Urothelium cell line (cell line): ENCODE results near the gene NRCAM.
"Not testable (repeated sequence)": the region's sequence is repeated elsewhere in the genome, so short reads cannot be mapped to it uniquely, and the experiment has no call there.

Experiments
- DNase-seq: peaks from one replicate; pipeline ENCODE4 v3.0.0; 2011; ENCODE audit warnings: low spot score, mixed read lengths
- FAIRE-seq: peaks from 2 replicates; lab custom pipeline; 2011; peaks lifted over from hg19 to GRCh38; lab: Jason Lieb, UNC

NRCAM gene

DNA sequence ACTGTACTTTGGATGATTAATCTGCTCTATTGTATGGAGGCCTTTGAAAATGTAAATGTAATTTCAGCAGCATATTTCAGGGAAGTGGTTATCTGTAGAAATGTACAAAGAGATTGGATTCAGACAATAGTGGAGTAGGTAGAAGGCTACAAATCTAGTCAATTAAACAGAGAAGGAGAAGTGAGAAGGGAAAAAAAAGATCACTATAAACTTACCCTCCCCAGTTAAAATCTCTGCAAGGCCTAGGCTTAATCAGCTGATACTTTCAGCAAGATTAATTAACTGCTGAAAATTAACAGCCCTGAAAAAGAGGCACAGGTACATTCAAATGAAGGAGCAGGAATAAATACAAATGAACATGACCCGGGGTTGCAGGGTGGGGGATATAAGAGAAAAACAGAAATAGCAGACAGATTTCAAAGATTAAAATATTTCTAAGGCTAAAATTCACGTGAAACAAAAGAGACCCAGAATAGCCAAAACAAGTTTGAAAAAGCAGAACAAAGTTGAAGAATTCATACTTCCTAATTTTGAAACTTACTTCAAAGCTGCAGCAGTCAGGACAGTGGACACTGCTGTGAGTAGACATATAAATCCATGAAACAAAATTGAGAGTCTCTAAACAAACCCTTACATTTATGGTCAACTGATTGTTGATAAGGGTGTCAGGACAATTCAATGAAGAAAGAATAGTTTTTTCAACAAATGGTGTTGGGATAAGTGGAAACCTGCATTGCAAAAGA, 96.0 kb downstream of the NRCAM start:
- no peak for DNase-seq
- no peak for FAIRE-seq

DNA sequence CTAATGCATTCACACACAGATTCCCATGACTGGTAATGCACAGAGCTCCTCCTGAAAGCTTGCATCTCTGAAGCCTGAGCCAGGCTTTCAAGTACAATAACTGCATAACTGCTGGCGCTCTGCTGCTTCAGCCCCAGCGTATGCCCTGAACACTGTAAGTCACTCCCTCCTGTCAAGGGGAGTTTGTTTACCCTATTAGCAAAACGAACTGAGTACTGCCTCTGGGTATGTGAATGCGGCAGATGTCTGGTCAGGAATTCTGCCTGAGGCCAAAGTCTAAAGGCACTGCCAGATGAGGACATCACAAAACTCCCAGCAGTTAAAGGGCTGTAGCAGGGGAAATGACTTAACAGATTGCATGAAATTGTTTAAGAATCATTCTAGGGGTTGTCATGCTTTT, 97.7 kb downstream of the NRCAM start:
- DNase-seq (no peak), FAIRE-seq (no peak)

DNA sequence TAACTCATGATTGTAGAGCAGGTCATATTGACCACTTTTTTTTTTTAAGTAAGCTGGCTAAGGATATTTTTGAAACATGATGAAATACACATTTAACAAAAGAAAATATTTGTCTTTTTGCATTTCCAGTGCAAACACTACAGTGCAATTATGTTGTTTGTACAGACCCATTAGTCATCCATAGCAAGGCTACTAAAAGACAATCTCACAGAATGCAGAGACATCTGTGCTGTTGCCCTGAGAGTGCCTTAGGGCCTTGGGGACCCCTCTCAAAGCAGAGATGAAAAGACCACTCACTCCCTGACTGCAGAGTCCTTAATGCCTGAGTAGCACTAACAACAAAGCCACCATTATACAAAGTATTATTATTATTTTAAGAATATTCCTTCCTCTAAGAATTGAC, 104.5 kb downstream of the NRCAM start:
- DNase-seq (no peak), FAIRE-seq (no peak)

DNA sequence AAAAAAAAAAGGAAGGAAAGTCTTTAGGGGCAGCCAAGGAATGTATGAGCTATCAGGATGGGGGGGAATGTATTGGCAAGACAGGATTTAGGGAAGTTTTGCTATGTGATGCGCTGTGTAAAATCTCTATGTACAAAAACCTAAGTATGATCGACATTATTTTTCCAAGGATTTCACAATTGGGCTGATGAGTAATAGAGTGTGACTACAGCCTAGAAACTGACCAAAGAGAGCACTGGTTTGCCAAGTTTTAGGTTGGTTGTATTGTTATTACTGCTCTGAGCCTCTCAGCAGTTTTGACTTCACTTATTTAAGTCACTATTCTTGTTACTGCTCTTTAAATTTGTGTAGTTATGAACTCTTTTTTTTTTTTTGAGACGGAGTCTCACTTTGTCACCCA, 107.3 kb downstream of the NRCAM start:
- no peak for DNase-seq
- no peak for FAIRE-seq

DNA sequence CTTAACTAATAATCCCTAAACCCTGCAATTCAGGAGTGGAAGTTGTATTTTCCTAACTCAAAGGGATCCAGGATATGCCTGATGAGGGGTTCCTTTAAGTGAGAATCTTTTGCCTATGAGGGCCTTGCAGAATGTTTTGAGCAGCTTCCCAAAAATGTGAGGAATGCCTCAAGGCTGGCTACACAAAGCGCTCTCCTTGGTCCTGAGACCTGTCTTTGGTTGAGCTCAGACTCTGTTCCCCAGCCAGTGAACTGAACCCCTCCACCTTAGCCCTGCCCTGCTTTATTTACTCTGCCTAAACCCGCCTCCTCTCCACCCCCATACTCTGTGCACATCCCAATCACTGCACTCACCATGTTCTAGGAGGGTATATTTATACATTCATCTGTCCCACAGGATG, 108.6 kb downstream of the NRCAM start:
- FAIRE-seq (no peak), DNase-seq (peak; percentile 71)

DNA sequence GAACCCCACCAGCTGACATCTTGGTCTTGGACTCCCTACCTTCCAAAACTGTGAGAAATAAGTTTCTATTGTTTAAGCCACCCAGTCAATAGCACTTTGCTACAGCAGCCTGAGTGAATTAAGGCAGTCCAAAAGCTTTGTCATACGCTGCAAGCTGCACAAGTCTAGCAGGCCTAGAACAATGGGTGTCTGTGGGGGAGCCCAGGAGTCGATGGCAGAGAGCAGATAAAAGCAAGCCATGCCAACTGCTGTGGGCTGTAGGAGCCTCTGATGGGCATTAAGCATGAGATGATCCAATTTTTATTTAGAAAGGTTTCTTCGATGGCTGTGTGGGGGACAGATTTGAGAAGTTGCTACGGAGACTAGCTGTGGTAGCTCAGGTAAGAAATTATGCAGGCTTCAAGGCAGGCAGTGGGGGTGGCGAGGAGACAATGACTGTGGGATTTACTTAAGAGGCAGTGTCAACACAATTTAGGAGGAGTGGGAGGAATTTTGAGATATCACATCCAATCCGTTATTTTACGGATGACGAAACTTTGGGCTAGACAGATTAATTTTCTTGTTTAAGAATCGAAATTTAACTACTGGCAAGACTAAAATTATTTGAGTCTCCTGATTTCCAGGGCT, 110.4 kb downstream of the NRCAM start:
- FAIRE-seq (no peak), DNase-seq (no peak)

DNA sequence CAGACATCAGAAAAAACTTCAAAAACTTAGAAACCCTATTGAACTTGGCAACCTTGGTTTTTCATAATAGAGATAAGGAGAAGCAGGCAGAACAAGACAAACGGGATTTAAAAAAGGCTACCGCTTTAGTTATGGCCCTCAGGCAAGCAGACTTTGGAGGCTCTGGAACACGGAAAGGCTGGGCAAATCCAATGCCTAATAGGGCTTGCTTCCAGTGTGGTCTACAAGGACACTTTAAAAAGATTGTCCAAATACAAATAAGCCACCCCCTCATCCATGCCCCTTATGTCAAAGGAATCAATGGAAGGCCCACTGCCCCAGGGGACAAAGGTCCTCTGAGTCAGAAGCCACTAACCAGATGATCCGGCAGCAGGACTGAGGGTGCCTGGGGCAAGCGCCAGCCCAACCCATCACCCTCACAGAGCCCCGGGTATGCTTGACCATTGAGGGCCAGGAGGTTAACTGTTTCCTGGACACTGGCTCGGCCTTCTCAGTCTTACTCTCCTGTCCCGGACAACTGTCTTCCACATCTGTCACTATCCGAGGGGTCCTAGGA, 115.3 kb downstream of the NRCAM start:
- FAIRE-seq (no peak), DNase-seq (no peak)

DNA sequence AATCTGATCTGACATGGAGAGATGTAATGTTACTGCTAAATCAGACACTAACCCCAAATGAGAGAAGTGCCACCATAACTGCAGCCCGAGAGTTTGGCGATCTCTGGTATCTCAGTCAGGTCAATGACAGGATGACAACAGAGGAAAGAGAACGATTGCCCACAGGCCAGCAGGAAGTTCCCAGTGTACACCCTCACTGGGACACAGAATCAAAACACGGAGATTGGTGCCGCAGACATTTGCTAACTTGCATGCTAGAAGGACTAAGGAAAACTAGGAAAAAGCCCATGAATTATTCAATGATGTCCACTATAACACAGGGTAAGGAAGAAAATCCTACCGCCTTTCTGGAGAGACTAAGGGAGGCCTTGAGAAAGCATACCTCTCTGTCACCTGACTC, 115.8 kb downstream of the NRCAM start:
- not testable (repeated sequence) for DNase-seq, FAIRE-seq

DNA sequence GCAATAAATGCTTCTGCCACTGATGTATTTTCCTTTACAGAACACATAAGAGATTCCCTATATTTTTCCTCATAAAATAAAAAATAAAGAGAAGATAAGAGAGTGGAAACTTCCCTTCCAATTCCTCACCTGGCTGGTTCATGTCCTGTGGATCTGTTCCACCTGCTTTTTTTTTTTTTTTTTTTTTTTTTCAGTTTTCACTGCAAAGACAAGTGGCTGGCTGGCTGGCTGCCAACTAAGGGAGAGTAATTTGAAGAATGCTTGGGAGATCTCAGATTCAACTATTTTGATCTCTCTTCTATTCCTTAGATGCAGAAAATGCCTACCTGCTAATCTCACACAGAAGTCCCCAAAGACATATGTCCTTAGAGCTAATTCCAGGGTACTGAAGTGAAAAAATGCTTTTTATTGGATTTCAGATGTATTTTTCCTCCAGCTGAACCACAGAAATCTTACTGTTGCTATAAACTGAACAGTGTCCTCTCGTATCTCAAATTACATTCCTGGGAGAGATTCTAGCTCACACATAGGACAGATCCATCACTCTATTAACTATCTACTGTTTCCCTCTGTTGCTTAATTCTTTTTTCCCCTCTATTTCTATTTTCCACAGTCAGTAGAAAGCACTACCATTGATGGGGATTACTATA, 120.8 kb downstream of the NRCAM start:
- no peak for FAIRE-seq
- DNase-seq, result peak; percentile 38

DNA sequence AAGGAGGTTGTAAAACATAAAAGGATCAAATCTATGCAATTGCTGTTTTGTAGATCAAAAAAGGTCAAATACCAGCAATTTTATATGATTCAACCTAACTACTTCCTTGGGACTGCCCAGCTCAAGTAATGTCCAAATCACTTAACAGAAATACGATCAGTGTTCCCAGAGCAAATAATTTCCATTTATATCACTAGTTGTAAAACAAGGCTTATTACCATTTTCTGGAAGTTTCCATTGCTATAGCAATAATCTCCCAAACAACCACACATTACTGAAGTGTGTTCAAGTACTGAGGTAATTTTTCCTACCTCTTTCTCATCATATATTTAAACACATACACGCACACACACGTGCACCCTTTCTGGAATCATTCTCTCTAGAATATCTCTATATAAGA, 123.3 kb downstream of the NRCAM start:
- no peak for DNase-seq
- FAIRE-seq, result no peak

DNA sequence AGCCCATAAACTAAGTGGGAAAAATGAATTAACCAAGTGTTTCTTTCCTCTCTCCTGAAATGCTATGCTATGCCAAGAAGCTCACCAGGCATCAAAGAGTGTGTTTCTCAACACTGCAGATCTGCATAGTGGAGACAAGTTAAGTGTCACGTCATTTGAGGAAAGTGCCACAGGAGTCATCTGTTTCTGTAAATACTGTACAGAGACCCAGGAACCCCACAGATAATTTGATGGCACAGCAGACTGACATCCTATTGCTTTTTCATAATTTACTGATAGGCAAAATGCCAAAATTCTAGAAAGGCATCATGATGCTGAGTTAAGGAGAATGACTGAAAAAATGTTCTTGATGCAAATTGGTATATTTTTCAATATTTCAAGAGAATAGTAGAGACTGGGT, 124.3 kb downstream of the NRCAM start:
- no peak for FAIRE-seq
- no peak for DNase-seq

DNA sequence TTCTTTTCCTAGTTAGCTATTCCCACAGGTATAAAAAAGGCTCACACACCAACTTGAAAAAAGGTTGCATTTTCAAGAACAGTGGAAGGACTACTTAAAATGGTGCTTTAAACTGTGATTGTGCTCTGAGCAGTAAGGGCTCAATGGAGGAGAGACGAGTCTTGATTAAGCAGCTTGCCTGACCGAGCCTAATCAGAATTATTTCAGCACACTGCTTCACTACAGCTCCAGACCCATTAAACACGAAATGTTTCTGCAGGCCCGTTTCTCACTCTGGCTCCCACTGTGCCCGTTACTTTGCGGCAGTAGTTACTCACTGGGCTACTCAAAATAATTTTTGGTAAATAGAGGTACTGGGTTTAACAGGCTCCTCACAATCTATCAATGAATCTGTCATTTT, 126.0 kb downstream of the NRCAM start:
- no peak for FAIRE-seq
- no peak for DNase-seq

DNA sequence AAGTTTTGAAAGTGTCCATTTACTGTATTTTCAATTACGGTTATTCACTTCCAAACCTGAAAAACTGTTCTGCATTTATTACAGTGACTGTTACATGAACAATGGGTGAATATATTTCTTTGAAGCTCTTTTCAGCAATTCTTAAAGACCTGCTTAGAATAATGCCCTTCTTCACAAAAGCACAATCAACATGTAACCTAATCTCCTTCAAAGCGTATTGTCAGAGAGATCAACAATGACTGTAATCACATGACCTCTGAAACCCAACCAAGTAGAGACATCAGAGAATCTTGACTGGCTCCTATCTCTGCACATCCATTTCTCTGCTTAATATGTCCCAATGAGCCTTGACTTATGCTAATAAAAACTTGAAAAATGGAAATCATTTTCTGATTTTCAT, 126.7 kb downstream of the NRCAM start:
- no peak for FAIRE-seq

DNA sequence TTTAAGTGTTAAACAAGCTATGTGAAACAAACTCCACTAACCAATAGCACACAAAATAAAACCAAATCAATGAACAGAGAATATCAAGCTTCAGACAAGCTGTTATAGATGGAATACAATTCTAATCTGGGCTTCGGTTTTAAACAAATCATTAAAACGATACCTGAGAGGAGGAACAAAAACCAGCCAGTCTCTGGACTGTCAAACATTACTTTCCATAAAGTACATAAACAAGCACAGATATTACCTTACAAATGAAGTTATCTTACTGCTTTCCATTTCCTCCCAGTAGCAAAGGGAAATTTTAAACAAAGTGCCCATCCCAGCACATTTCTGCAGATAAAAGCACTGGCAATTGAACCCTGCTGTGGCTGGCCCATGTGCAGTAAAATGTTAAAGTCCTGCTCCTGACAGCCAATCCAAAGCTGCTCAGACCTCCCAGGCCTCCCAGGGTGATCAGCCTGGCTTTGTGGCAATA, 128.0 kb downstream of the NRCAM start:
- DNase-seq, result no peak
- FAIRE-seq, result no peak

More for the DNA sequence above, 126.7 kb downstream of the NRCAM start:
- no peak for DNase-seq

DNA sequence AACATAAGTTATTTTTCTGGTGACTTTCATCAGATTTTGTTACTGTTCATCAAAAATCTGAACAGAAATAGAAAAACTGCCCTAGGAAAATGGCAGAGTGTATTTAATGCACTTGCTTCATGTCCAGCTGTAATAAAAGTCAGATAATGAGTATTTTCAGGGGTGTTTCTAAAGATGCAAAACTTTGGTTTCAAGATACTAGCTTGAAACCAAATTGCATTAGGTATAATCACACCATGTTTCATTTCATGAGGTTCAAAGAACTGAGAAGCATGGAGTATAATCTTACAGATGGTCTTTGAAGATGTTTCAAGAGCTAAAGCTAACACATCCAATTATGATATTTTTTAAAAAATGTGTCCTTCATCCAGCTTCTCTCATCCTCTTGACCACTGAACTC, 128.9 kb downstream of the NRCAM start:
- FAIRE-seq (no peak), DNase-seq (no peak)

DNA sequence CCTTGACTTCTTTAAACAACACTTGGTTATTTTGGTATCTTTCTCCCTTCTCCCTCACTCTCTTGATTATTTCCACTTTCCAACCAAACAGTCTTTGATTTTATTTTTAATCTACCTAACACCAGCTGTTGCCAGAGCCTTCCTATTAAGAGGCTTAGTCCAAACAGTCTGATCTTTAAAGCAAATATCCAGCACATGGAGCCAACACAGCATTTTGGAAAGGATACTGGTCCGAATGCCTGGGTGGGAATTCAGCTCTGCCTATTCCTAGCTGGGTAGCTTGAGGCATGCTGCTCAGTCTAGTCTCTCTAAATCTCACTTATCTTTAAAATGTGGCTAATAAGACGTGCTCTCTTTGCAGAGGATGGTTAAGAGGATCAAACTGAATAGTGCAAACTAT, 129.3 kb downstream of the NRCAM start:
- FAIRE-seq, result no peak

DNA sequence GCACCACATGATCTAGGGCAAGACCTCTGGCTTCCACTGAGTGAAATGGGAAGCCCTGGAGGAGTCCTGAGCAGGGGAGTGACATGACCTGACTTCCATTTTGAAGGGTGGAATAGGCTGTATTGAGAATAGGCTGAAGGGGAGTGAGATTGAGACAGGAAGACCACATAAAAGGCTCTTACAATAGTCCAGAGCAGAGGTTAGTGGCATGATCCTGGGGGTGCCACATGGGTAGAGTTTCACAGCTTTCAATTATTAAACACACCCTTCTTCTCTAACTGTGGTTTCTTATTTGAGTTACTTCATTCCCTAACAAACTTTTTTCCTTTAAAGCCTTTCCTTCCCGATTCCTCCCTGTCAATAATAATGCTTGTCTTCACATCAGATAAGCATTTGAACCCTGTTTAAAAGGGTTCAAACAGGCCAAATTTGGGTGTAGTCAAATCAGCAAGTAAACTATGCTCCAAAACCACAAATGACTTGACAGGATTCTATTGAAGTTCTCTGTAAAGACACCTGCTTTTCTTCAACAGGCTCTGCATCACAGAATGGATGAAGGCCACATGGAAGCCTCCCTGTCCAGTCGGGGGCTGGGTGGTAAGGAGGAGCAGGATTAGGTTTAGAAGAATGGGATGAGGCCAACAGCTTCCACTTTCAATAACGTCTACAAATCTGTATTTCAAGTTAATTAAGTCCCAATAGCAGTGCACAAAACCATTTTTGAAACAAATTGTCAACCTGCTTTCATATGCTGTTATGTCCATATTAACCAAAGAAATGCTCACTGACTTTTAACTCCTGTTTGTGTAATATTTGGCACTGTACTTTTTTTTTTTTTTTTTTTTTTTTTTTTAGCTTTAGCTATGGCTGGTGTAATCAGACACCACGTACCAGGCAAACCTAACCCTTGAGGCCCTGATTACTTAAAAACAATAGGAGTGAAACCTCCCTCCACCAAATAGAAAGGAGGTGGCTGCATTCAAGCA, 131.9 kb downstream of the NRCAM start:
- DNase-seq (no peak), FAIRE-seq (no peak)

More for the DNA sequence above, 129.3 kb downstream of the NRCAM start:
- DNase-seq, result no peak

DNA sequence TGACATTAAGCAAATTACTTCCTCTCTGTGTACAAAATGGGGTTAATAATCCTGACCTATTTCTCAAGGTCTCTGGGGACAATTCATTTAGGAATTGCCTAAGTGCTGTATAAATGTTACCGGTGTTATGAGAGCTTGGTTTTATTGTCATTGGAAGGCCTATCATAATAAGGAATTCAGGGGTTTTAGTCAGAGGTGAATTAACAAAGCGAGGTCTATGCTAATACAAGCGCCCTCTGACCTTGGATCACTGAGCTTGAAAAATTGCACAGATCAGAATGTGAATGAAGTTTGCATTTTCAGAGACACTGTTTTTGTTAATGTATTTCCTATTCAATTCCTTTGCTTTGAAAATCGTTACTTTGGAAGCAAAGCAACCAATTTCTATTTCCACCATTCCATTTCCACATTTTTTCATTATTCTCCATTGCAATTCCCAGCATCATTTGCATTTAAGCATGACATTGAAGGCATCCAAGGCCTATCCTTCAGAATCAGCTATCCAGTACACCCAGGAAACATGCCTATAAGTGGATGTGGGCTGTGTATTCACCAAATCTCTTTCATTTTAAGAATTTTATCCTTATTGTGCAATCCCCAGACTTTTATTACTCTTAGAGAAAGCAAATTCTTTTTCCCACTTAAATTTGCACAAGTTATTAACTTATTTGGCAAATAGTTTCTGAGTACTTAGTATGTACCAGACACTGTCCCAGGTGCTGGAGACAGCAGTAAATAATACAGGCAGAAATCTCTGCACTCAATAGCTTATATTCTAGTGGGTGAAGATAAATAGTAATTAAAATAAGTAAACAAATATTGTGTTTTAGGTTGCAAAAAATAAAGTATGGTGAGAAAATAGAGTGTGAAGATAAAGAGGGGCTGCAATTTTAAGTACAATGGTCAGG, 133.1 kb downstream of the NRCAM start:
- no peak for DNase-seq
- FAIRE-seq, result no peak

DNA sequence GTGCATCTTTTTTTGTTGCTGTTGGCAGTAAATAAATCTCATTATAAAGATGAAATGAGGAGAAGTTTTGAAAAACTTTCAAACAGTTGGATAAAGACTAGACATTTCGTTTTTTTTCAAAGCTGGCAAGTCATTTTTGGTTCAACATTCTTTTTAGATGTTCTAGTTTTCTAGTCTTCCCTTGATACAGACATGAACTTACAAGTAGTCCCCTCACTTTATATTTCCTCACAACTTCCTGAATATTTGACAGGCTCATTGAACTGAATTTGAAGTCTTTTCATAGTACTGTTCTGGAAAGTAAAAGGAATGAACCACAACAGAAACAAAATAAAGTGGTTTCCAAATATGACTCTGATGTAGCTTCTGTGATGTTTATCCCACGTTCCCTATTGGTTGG, 134.2 kb downstream of the NRCAM start:
- FAIRE-seq, result no peak
- no peak for DNase-seq

DNA sequence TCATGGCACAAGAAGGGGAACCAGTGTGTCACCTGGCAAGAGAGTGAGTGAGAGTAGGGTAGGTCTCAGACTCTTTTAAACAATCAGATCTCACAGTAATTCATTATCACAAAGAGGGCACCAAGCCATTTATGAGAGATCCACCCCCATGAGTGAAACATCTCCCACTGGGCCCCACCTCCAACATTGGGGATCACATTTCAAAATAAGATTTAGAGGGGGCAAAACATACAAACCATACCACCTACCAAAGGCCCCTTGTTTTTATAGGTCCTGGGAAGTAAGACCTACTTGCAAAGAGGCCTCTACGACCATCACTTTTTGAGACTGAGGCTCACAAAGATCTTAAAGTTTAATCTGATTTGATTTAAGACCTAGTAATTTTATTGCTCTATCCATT, 134.9 kb downstream of the NRCAM start:
- DNase-seq (no peak), FAIRE-seq (no peak)
